SK-MEL-5 (cell line): ENCODE measurements around the gene CCDC186. TPM values are rescaled to one million over a fixed set of nuclear protein-coding genes. Genes with fewer than 3 reads are reported as not detected.
A peak's percentile ranks its signal among the peaks of the same experiment; 100 is the strongest.

Source experiments
- DNase-seq: peaks from one replicate; pipeline ENCODE4 v3.0.0-alpha.2; 2016; ENCODE audit warnings: low read depth, low spot score
- in situ Hi-C: cut with HindIII; loops from 2 replicates; pipeline ENCODE4 v1.10.0; 2016; ENCODE audit warnings: low sequenced_read_pairs, high pct_unique_total_duplicates, low pct_unique_long_range_greater_than_20kb
- small RNA-seq, 2 experiments: library from RNA; depleted of rRNA; stranded (forward); fragments of <200 nt; gene quantifications; one replicate each; pipeline ENCODE3, GENCODE V24; 2014
- total RNA-seq: library from RNA; depleted of rRNA; stranded (reverse); fragments of >200 nt; shearing (Covaris generic); gene quantifications from 2 replicates; pipeline ENCODE4 v1.2.3, GENCODE V29; 2014; rRNA removed

The CCDC186 gene
- total RNA-seq, 1 experiment from 2014 or later = 7.6 TPM

DNA sequence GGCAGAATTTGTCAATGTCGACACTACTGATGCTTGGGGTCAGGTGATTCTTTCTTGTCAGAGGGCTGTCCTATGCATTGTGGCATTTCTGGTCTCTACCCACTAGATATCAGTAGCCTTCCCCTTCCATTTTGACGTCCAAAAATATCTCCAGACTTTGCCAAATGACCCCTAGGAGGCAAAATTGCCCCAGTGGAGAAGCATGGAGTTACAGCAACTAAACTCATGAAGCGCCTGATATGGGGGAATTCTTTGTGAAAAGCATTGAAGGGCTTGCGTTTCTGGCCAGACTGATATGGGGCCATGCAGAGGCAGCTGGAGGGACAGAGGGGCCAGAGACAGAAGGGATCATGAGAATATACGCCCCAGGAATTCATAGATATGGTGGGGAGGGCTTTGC, 86.7 kb downstream of the CCDC186 start:
- in situ Hi-C loops = no loop called here

DNA sequence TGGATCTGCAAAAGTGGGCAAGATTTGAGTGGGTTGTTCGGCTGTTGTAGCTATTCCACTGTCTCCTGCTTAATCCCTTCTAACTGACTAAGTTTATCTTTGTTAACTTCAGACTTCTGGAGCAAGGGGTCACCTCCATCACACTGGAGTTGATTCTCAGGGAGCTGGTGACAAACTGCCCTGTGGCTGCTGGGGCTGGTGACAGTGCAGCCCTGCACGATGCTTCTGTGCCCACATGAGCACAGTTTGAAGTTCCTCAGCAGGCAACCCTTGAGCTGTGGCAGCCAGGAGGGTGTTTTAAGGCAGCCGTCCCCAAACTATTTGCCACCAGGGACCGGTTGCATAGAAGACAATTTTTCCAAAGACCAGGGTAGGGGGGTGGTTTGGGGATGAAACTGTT, 89.8 kb downstream of the CCDC186 start:
- DNase-seq = no peak
- in situ Hi-C loops = no loop called here

More for the DNA sequence above, 86.7 kb downstream of the CCDC186 start:
- peak; percentile 44 for DNase-seq

DNA sequence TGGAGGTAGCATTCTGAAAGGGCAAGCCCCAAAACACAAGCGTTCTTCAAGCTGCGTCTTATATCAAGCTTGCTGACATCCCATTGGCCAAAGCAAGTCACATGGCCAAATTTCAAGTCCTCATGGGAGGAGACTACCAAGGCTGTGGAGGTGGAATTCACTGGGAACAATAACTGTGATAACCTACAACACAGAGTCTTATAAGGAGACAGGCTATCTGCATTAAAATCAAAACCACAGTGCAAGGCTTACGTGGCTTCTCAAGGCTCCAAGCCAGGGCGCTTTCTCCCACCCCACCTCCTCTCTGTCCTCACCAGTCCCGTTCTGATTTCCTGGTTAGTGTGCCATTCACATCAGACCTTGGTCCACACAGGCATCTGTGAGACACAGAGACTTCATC, 91.0 kb downstream of the CCDC186 start:
- DNase-seq = no peak
- in situ Hi-C loops = no loop called here

DNA sequence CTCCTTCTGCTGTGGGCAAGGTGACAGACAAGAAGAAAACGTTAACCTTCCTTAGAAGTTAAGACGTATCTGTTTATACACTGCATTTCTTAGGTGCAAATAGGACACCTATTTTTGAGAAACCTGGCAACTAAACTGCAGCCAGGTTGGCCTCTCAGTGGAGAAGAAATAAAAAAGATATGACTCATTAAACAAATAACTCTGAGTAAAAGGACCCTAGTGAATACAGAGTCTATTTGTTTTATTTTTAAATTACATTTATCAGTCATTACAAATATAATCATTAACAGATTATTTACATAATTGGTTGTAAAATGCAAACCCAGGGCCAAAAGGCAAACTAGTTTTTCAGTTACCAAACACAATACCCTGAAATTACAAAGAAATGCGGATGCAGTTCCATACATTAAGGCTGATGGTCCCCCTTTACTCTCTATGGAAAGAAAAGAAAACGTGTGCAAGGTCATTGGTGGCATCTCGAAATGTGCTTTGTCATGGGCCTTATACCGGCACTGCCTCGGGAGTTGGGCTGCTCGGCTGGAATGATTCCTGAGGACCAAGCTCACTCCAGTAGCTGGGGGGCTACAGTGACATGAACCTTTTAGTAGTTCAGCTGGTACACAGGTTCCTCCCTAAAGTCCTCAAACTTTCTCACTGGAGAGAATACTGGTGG, 92.0 kb downstream of the CCDC186 start:
- in situ Hi-C loops = no loop called here
- DNase-seq = no peak

DNA sequence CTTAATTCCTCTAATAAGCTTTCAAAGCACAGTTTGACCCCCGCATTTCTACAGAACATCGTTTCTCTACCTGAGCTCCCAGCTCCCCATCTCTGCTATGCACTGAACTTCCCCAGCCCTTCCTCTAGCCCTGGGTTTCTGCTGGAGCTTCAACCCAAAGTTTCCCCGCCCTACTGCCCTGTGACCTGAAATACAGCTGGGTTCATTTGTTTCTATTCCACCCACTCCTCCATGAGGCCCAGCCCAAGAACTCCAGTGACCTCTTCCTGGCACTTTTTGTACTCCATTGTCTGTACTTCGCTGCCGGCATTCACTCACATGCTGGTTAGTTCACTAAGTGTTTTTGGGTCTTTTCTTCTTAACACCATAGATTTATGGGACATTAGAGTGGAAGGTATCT, 94.6 kb downstream of the CCDC186 start:
- in situ Hi-C loops = no loop called here

DNA sequence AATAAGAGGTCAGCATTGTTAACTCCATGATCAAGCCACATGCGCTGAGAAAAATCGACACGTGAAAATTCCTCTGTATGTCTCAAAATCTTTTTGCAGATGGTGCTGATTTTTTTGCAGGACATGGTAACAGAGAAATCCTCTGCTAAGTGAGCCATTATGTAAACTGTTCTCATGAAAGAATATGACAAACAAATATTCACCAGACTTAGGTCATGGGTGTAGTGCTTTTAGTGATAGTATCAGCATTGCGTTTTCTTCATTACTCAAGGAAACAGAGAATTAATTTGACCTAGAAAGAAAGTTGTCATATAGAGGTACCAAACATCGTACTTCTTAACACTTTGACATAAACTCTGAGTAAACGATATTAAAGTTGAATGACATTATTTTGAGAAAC, 95.7 kb downstream of the CCDC186 start:
- in situ Hi-C loops = no loop called here

More for the DNA sequence above, 94.6 kb downstream of the CCDC186 start:
- no peak for DNase-seq

DNA sequence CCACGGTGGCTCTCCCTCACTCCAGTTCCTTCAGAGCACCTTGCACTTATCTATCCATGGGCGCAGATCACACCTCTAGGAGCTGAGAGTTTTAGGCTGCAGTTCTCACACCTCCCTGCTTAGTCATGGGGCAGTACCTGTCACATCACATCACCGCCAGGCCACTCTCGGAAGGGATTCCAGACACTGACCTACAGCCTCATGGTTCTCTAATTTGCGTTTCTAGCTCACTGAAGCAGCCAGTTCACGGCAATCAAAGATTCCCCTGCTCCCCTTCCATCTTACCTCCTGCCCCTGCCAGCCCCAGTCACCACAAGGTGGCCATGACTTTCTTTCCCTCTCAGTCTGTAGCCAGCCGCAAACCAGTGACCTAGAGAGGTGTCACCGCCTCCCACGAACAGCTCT, 96.2 kb downstream of the CCDC186 start:
- no peak for DNase-seq
- in situ Hi-C loops = no loop called here

More for the DNA sequence above, 95.7 kb downstream of the CCDC186 start:
- no peak for DNase-seq

DNA sequence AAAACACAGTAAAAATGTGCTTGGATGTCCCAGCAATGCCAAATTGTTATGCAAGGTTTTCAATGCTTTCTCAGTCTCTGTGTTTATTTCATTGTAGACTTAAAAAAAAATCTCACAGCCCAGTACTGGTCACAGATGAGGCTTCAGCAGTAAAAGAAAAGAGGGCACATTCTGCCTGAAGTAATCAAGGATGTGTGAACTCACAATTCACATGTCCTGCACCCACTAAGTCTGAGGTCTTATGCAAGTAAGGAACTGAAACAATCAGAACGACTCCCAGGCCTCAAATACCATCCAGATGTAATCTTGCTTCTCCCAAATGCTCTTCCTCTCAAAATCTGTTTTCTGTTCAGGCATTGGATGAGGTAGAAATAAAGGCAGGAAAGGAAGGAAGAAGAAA, 96.7 kb downstream of the CCDC186 start:
- no peak for DNase-seq
- in situ Hi-C loops = no loop called here

DNA sequence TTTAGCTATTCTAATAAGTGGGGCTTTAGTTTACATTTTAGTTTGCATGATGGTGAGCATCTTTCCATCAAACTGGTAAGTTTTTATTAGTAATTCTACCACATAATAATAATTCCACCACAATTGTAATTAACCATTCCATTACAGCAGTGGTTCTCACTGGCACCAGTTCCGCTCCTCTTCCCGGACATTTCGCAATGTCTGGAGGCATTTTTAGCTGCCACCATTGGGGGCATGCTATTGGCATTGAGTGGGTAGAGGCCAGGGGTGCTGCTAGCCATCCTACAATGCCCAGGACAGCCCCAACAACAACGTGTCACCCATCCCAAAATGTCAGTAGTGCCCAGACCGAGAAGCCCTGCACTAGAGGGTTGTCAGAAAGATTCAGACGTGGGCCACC, 98.9 kb downstream of the CCDC186 start:
- in situ Hi-C loops = no loop called here
- no peak for DNase-seq

DNA sequence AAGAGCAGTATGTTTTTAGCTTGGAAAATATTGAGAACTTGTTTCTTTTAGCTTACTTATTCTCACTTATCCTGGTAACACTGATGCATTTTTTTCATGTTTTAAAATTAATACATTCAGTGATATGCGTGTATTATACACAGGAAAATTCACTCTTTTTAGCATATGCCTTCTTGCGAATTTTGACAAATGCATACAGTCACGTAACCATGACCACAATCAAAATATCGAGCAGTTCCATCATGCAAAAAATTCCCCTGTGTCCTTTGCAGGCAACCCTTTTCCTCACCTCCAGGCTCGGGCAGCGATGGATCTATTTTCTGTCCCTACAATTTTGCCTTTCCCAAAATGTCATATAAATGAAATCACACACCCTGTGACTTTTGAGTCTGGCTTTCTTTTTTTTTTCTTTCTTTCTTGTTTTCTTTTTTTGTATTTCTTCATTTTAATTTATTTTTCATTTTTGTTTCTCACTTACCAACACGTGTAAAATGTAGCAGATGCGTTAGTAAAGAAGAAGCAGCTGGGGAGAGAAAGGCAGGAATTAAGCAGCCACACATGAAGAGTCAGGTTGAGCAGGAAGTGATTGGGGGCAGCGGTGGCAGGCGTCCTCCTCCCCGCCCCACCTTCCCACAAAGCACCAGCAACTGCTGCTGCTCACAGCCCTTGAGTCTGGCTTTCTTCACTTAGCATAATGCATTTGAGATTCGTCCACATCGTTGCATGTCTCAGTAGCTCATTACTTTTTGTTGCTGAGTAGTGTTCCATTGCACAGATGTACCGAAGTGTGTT, 100.4 kb downstream of the CCDC186 start:
- DNase-seq = no peak
- in situ Hi-C loops = no loop called here

DNA sequence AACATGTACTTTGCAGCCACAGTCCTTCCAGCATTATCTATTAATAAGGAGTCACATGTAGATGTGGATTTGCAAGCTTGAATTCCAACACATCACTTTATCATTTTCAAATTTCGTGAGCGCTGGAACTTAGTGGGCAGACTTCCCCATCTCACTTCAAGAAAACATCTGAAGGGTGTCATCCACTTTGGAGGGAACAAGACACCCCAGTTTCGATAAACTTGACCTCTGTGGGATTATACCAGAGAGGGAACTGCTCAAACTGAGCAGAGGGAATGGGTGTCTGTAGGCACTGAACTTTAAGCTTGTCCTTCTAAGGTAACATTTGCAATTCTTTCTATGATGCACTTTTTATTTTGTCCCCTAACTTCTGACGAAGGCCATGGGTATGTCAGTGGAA, 102.8 kb downstream of the CCDC186 start:
- in situ Hi-C loops = no loop called here
- no peak for DNase-seq

Small RNA genes lying within 50 kb of the gene (small RNA-seq; reads per million reads assigned to genes)
- gene RF02277 (0 reads per million in 2 experiments), gene RNU6-709P (0 reads per million in 2 experiments)

Other genes starting within 250 kb of the CCDC186 start
- 2.9 and 3.3 TPM in 2 replicates for gene ADRB1, start 130.3 kb downstream of the CCDC186 start, total RNA-seq
- not detected in 2 replicates for gene TDRD1, start 5.2 kb upstream of the CCDC186 start, total RNA-seq
- gene VWA2, start 65.1 kb upstream of the CCDC186 start, total RNA-seq = not detected in 2 replicates
- gene AFAP1L2, start 230.3 kb upstream of the CCDC186 start, total RNA-seq = 0.37 and 1.0 TPM in 2 replicates